Activated CD8-positive, alpha-beta T cell treated with anti-CD3 and anti-CD28 coated beads, Interleukin-2, amount 10 ng/mL, durations not matched to agents 7 days and 5 days (primary cell): ENCODE data around the gene NOPCHAP1. TPM values are rescaled to one million over a fixed set of nuclear protein-coding genes. Genes with fewer than 3 reads are reported as not detected.
"Not testable (repeated sequence)": the region's sequence is repeated elsewhere in the genome, so short reads cannot be mapped to it uniquely, and the experiment has no call there.

Source experiments
- ATAC-seq: fragments of 150-1000 bp; cut with Tn5 transposase; one replicate; pipeline ENCODE4 v1.10.0; 2021; ENCODE audit warnings: moderate library complexity
- CTCF ChIA-PET: fragments of 350-600 bp; sonication (Branson Sonifier 250); formaldehyde crosslinking; loops from one replicate; lab custom pipeline; 2021; ENCODE audit warnings: antibody characterized with exemption; lab: Charles Lee
- POLR2A ChIA-PET: fragments of 350-600 bp; sonication (Branson Sonifier 250); formaldehyde crosslinking; loops from one replicate; lab custom pipeline; 2021; ENCODE audit warnings: antibody characterized with exemption; lab: Charles Lee
- DNase-seq: peaks from one replicate; pipeline ENCODE4 v3.0.0-alpha.2; 2020
- H3K27ac Mint-ChIP-seq: one replicate; pipeline ENCODE4 v1.8.0; 2021; ENCODE audit warnings: mild to moderate bottlenecking, mixed read lengths
- H3K27me3 Mint-ChIP-seq: one replicate; pipeline ENCODE4 v1.8.0; 2021; ENCODE audit warnings: low read depth, mixed read lengths
- H3K36me3 Mint-ChIP-seq: one replicate; pipeline ENCODE4 v1.8.0; 2021; ENCODE audit warnings: low read depth, mixed read lengths
- H3K4me1 Mint-ChIP-seq: one replicate; pipeline ENCODE4 v1.8.0; 2021; ENCODE audit warnings: low read depth, mixed read lengths
- H3K4me3 Mint-ChIP-seq: one replicate; pipeline ENCODE4 v1.8.0; 2021; ENCODE audit warnings: mild to moderate bottlenecking, mixed read lengths
- H3K9me3 Mint-ChIP-seq: one replicate; pipeline ENCODE4 v1.8.0; 2022; ENCODE audit warnings: mixed read lengths; ENCODE audit not compliant: insufficient read depth
- total RNA-seq, 2 experiments: library from RNA; stranded (reverse); gene quantifications; one replicate each; pipeline ENCODE4 v1.2.3, GENCODE V29; 2021

The NOPCHAP1 gene
- total RNA-seq, 2 experiments from 2014 or later = 15.2 to 16.5 TPM

DNA sequence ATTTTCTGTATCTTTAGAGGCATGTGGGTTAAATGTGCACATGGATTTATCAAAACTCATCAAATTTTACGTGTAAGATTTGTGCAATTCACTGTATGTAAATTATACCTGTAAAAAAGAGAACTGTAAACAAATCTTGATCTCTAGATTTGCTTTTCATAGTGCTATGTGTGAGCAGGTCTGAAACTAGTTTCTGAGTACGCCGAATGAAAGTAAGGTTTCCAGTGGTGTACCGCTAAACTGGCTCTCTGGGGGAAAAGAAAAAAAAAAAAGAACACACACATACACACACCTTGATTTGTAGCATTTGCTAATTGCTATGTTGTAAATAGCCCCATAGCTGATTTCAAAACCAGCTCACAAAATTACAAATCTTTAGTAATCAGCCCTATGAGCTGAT is 19.4 kb upstream of the NOPCHAP1 start:
- ChIA-PET CTCF (interaction anchor here (1.7 kb wide), 2 partner anchors 8 to 585 kb away, joined by 3 to 5 read pairs; no protein-coding TSS in a partner anchor), POLR2A (no interaction called here)
- no peaks in the 10 kb centered on the region for H3K9me3 Mint-ChIP-seq
- no peak overlapping the region for H3K4me3 Mint-ChIP-seq
- no peak for DNase-seq
- no peak overlapping the region for H3K27ac Mint-ChIP-seq
- no peak for ATAC-seq
- H3K36me3 Mint-ChIP-seq = no peaks in the 10 kb centered on the region
- H3K27me3 Mint-ChIP-seq = peaks cover 39% of the 10 kb centered on the region
- H3K4me1 Mint-ChIP-seq = no peaks in the 10 kb centered on the region

DNA sequence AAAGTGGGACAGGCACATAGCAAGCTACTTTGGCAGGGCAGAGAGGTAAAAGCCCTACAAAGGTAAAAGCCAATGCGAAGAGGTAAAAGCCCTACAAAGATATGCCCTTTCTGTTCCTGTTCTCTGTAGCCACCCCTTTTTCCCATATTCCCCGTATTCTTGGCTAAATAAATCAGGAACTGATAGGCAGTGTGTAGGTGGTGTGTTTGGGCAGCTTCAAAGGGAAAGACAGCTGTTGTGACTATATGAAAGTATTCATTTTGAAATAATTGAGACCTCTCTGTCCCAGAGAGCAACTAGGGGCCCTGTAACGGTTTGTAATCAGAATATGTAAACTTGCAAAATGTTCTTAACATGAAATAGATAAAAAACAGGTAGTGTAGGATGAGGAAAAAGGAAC is 16.8 kb upstream of the NOPCHAP1 start:
- peaks cover 17% of the 10 kb centered on the region for H3K27me3 Mint-ChIP-seq
- no peaks in the 10 kb centered on the region for H3K9me3 Mint-ChIP-seq
- no peak overlapping the region for H3K27ac Mint-ChIP-seq
- H3K4me3 Mint-ChIP-seq = no peak overlapping the region
- CTCF ChIA-PET = interaction anchor here (0.6 to 1.4 kb wide), 3 partner anchors 11 to 20 kb away, joined by 3 to 5 read pairs (median 4); partner anchors contain the start of genes NOPCHAP1 and SLC41A2
- POLR2A ChIA-PET = interaction anchor here (0.6 to 0.7 kb wide), 2 partner anchors 9 to 79 kb away, joined by 3 read pairs; no protein-coding TSS in a partner anchor
- DNase-seq = no peak
- no peaks in the 10 kb centered on the region for H3K36me3 Mint-ChIP-seq
- ATAC-seq = no peak
- H3K4me1 Mint-ChIP-seq = no peaks in the 10 kb centered on the region

GRCh38 chr12:104971306-104971705 is 14.8 kb upstream of the NOPCHAP1 start:
- Mint-ChIP-seq H3K9me3 (no peaks in the 10 kb centered on the region), H3K4me3 (no peak overlapping the region), H3K27ac (no peak overlapping the region), H3K36me3 (no peaks in the 10 kb centered on the region), H3K27me3 (peaks cover 4% of the 10 kb centered on the region), H3K4me1 (no peaks in the 10 kb centered on the region)
- no peak for DNase-seq
- POLR2A ChIA-PET = no interaction called here
- no peak for ATAC-seq
- CTCF ChIA-PET = interaction anchor here (1.6 kb wide), 1 partner anchor 12 kb away, joined by 5 read pairs; no protein-coding TSS in a partner anchor

- peaks cover 2% of the 10 kb centered on the region for H3K27me3 Mint-ChIP-seq
- no peak overlapping the region for H3K4me3 Mint-ChIP-seq
- POLR2A ChIA-PET = no interaction called here
- H3K9me3 Mint-ChIP-seq = no peaks in the 10 kb centered on the region
- CTCF ChIA-PET = interaction anchor here (1.1 kb wide), 1 partner anchor 13 kb away, joined by 3 read pairs; the partner anchor contains the start of gene NOPCHAP1
- DNase-seq (no peak), ATAC-seq (no peak)
- no peaks in the 10 kb centered on the region for H3K4me1 Mint-ChIP-seq
- no peaks in the 10 kb centered on the region for H3K36me3 Mint-ChIP-seq
- H3K27ac Mint-ChIP-seq = no peak overlapping the region
Observed at GRCh38 chr12:104973250-104973649, 12.9 kb upstream of the NOPCHAP1 start.

- Mint-ChIP-seq H3K4me1 (no peaks in the 10 kb centered on the region), H3K27ac (no peak overlapping the region), H3K4me3 (no peak overlapping the region), H3K36me3 (no peaks in the 10 kb centered on the region), H3K27me3 (peaks cover 2% of the 10 kb centered on the region), H3K9me3 (no peaks in the 10 kb centered on the region)
- DNase-seq = no peak
- CTCF ChIA-PET = no interaction called here
- POLR2A ChIA-PET = no interaction called here
- no peak for ATAC-seq
Observed at GRCh38 chr12:104974626-104975290, 11.4 kb upstream of the NOPCHAP1 start.

- no peak for DNase-seq
- CTCF ChIA-PET = no interaction called here
- H3K27ac Mint-ChIP-seq = no peak overlapping the region
- no peaks in the 10 kb centered on the region for H3K4me1 Mint-ChIP-seq
- H3K4me3 Mint-ChIP-seq = no peak overlapping the region
- POLR2A ChIA-PET = no interaction called here
- no peak for ATAC-seq
- peaks cover 4% of the 10 kb centered on the region for H3K27me3 Mint-ChIP-seq
- no peaks in the 10 kb centered on the region for H3K36me3 Mint-ChIP-seq
- H3K9me3 Mint-ChIP-seq = no peaks in the 10 kb centered on the region
Observed at GRCh38 chr12:104975587-104976343, 10.4 kb upstream of the NOPCHAP1 start.

- ATAC-seq = no peak
- POLR2A ChIA-PET = no interaction called here
- H3K27me3 Mint-ChIP-seq = peaks cover 6% of the 10 kb centered on the region
Observed at GRCh38 chr12:104976703-104977102, 9.4 kb upstream of the NOPCHAP1 start.

DNA sequence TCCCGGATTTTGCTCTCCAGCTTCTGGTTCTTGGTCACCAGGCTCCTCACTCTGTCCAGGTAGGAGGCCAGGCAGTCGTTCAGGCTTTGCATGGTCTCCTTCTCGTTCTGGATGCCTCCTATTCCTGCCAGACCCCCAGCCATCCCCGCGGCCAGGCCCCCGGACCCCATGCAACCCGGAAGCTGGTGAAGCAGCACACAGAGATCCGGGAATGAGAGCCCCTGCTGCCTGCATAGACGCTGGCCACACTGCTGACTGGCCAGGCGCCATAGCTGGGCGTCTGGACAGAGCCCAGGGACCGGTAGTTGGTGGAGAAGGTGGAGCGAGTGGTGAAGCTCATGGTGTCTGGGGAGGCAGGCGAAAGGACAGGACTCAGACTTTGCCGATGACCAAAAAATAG is 8.4 kb upstream of the NOPCHAP1 start:
- POLR2A ChIA-PET = interaction anchor here (0.5 kb wide), 1 partner anchor 9 kb away, joined by 3 read pairs; the partner anchor contains the start of gene NOPCHAP1

More at GRCh38 chr12:104976703-104977102, 9.4 kb upstream of the NOPCHAP1 start:
- Mint-ChIP-seq H3K27ac (no peak overlapping the region), H3K9me3 (no peaks in the 10 kb centered on the region), H3K4me3 (no peak overlapping the region), H3K36me3 (no peaks in the 10 kb centered on the region), H3K4me1 (no peaks in the 10 kb centered on the region)
- no peak for DNase-seq
- CTCF ChIA-PET = interaction anchor here (1.7 kb wide), 1 partner anchor 17 kb away, joined by 5 read pairs; no protein-coding TSS in a partner anchor

GRCh38 chr12:104985206-104985605 is 910 bp upstream of the NOPCHAP1 start:
- peaks cover 18% of the 10 kb centered on the region for H3K27me3 Mint-ChIP-seq
- H3K36me3 Mint-ChIP-seq = peaks cover 23% of the 10 kb centered on the region
- H3K4me1 Mint-ChIP-seq = peaks cover 35% of the 10 kb centered on the region
- DNase-seq (no peak), ATAC-seq (no peak)
- H3K27ac Mint-ChIP-seq = no peak overlapping the region
- H3K9me3 Mint-ChIP-seq = no peaks in the 10 kb centered on the region
- H3K4me3 Mint-ChIP-seq = peak overlapping the region; percentile 81
- ChIA-PET CTCF (interaction anchor here (1.0 to 1.2 kb wide), 2 partner anchors 12 to 26 kb away, joined by 3 read pairs; no protein-coding TSS in a partner anchor), POLR2A (no interaction called here)

More for the DNA sequence above, 8.4 kb upstream of the NOPCHAP1 start:
- ATAC-seq, H3K36me3 Mint-ChIP-seq, DNase-seq, H3K27me3 Mint-ChIP-seq, H3K4me3 Mint-ChIP-seq, H3K27ac Mint-ChIP-seq, H3K4me1 Mint-ChIP-seq, H3K9me3 Mint-ChIP-seq: not testable (repeated sequence)
- CTCF ChIA-PET = interaction anchor here (1.7 kb wide), 1 partner anchor 18 kb away, joined by 5 read pairs; no protein-coding TSS in a partner anchor

GRCh38 chr12:104990950-104991349 is 4.8 kb downstream of the NOPCHAP1 start:
- no peak for DNase-seq
- no peak overlapping the region for H3K4me3 Mint-ChIP-seq
- ChIA-PET CTCF (interaction anchor here (0.8 to 2.0 kb wide), 2 partner anchors 11 to 13 kb away, joined by 3 to 6 read pairs; no protein-coding TSS in a partner anchor), POLR2A (no interaction called here)
- ATAC-seq = no peak
- no peak overlapping the region for H3K27ac Mint-ChIP-seq
- peaks cover 58% of the 10 kb centered on the region for H3K36me3 Mint-ChIP-seq
- H3K9me3 Mint-ChIP-seq = no peaks in the 10 kb centered on the region
- H3K4me1 Mint-ChIP-seq = peaks cover 27% of the 10 kb centered on the region
- H3K27me3 Mint-ChIP-seq = no peaks in the 10 kb centered on the region

DNA sequence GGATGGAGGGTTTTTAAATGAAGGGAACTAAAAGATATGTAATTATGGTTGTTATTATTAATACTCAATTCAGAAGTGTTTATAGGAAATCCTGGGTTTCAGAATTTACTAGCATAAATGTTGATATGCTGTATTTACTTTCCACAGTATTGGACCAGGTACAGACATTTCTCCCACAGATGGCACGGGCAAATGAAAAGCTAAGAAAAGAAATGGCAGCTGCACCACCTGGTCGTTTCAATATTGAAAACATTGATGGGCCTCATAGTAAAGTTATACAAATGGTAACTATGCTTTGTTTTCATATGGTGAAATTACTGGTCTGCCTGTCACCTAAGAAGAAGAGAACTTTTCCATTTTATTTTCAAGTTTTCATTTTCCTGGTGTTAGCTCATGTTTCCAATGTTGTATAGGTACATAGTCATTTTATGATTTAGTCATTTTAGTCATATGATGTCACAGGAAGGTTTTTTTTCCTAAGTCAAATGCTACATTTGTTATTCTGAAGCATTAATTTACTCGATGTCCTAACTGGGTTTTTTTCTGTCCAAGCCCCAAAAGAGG is 5.5 kb downstream of the NOPCHAP1 start:
- ChIA-PET CTCF (interaction anchor here (2.0 kb wide), 1 partner anchor 12 kb away, joined by 6 read pairs; no protein-coding TSS in a partner anchor), POLR2A (no interaction called here)
- ATAC-seq (no peak), DNase-seq (no peak)
- H3K27ac Mint-ChIP-seq = no peak overlapping the region
- no peaks in the 10 kb centered on the region for H3K27me3 Mint-ChIP-seq
- H3K36me3 Mint-ChIP-seq = peaks cover 61% of the 10 kb centered on the region
- H3K4me3 Mint-ChIP-seq = no peak overlapping the region
- no peaks in the 10 kb centered on the region for H3K9me3 Mint-ChIP-seq
- peaks cover 24% of the 10 kb centered on the region for H3K4me1 Mint-ChIP-seq
